Pancreas (tissue), 10 donors: Measurements from ENCODE around the gene CLOCK. TPM values are rescaled to one million over a fixed set of nuclear protein-coding genes. Genes with fewer than 3 reads are reported as not detected.

ENCODE experiments used
- ATAC-seq, 4 donors: fragments of 200-7000 bp; cut with Tn5 transposase; one replicate each; pipeline versions ENCODE4 v1.8.0 to v1.9.1; 2020; ENCODE audit warnings: mild to moderate bottlenecking in 4 of 4, moderate library complexity in 4 of 4
- DNase-seq, 6 donors: peaks; one replicate each; pipeline ENCODE4 v3.0.0-alpha.2; 2020
- FAIRE-seq: peaks from 2 replicates; lab custom pipeline; 2012; peaks lifted over from hg19 to GRCh38; lab: Jason Lieb, UNC
- H3K27ac ChIP-seq, 4 donors: fragments of 200-600 bp; sonication (generic); 1 replicate in 3 of 4; 2 replicates in 1 of 4; pipeline versions ENCODE4 v1.5.0 to v1.8.0; 2020
- H3K27me3 ChIP-seq, 4 donors: fragments of 200-600 bp; one replicate each; pipeline ENCODE4 v1.8.0; 2021
- H3K36me3 ChIP-seq, 3 donors: fragments of 200-600 bp; sonication (generic) in 1 of 3; one replicate each; pipeline versions ENCODE4 v1.5.0 to v1.8.0; 2020 to 2021
- H3K4me1 ChIP-seq, 3 donors: fragments of 200-600 bp; one replicate each; pipeline ENCODE4 v1.8.0; 2021
- H3K4me3 ChIP-seq, 4 donors: fragments of 200-600 bp; sonication (generic) in 2 of 4; one replicate each; pipeline versions ENCODE4 v1.5.0 to v1.8.0; 2020 to 2021
- H3K9me3 ChIP-seq, 4 donors: fragments of 200-600 bp; one replicate each; pipeline ENCODE4 v1.8.0; 2021
- CTCF ChIP-seq, 4 donors: fragments of 200-600 bp; sonication (generic) in 3 of 4; IDR thresholded peaks; one replicate each; pipeline versions ENCODE4 v1.5.0 to v1.8.0; 2021; ENCODE audit warnings: antibody characterized with exemption in 4 of 4
- WGBS, 2 donors: extraction: QIAGEN DNeasy Blood & Tissue Kit; methylation state at CpG; one replicate each; pipeline ENCODE4 v1.1.7; 2013; 5-methylcytosine and 5-hydroxymethylcytosine counted together
- intact Hi-C, 3 donors: fragments of 100-400 bp; cut with DNase I; formaldehyde crosslinking; loops; one replicate each; pipeline versions ENCODE4 v1.11.1 to v1.14.2; 2022
- polyA plus RNA-seq, 2 donors: library from polyadenylated mRNA; stranded (reverse); fragments of 200-250 nt; gene quantifications; one replicate each; pipeline ENCODE4 v1.2.3, GENCODE V29; 2013
- total RNA-seq, 6 donors: library from RNA; stranded (reverse); fragmentation: NEBNext Ultra II Directional in 4 of 6; extraction: Animal tissue kit (Norgen Biotek cat#: 25700) in 4 of 6; gene quantifications; one replicate each; pipeline versions ENCODE4 v1.2.1 to v1.2.4, GENCODE V29; 2021 to 2023
- donor health status: healthy with polysubstance abuse.
- donor health status: DM: no; HTN: no; CAD: no; lungs with moderate emphysema.
- donor health status: DM: no; HTN: no; CAD: no.
- donor health status: control.
- donor health status: control.
- donor health status: Bipolar disorder and iron deficiency.
- donor health status: DM: yes; HTN: yes; CAD: no.
- donor health status: DM: no; HTN: no; CAD: no.
- donor health status: DM: no; HTN: no; CAD: no.
- donor health status: DM: yes; HTN: yes; CAD: no.

CLOCK gene
- total and polyA plus RNA-seq, 8 donors = 2.9 to 14.1 (median 10.8) TPM

- no peak overlapping the region for H3K27ac ChIP-seq
- no peak for TF ChIP-seq CTCF (IDR thresholded peaks at IDR 0.05)
- ATAC-seq (no peak), DNase-seq (no peak), FAIRE-seq (no peak)
- no peaks in the 10 kb centered on the region for H3K9me3 ChIP-seq
- WGBS, 2 donors = 54% methylated on average over 3 of the region's 3 CpGs
- peaks cover 3 to 12% (median 10%) of the 10 kb centered on the region in 3 donors for H3K36me3 ChIP-seq
- no peaks in the 10 kb centered on the region for H3K27me3 ChIP-seq
- H3K4me3 ChIP-seq = no peak overlapping the region
- H3K4me1 ChIP-seq = peaks cover 0 to 4% (median 0%) of the 10 kb centered on the region in 3 donors
- intact Hi-C loops = no loop called here
These were observed 121.9 kb downstream of the CLOCK start for GRCh38 chr4:55424791-55425190.

GRCh38 chr4:55416176-55416575 is 130.5 kb downstream of the CLOCK start:
- peaks cover 11 to 37% (median 14%) of the 10 kb centered on the region in 3 donors for H3K36me3 ChIP-seq
- FAIRE-seq = no peak
- no peaks in the 10 kb centered on the region for H3K27me3 ChIP-seq
- H3K9me3 ChIP-seq = no peaks in the 10 kb centered on the region
- H3K4me3 ChIP-seq = no peak overlapping the region
- ATAC-seq = no peak
- no peak overlapping the region for H3K27ac ChIP-seq
- no peak for TF ChIP-seq CTCF (IDR thresholded peaks at IDR 0.05)
- no peak for DNase-seq
- 57 to 62% methylated on average over 3 of the region's 3 CpGs for WGBS, 2 donors
- H3K4me1 ChIP-seq = peaks cover 0 to 7% (median 2%) of the 10 kb centered on the region in 3 donors
- intact Hi-C loops = no loop called here

GRCh38 chr4:55411621-55412020 is 135.1 kb downstream of the CLOCK start:
- DNase-seq = peak in 1 of 6 donors; percentile 20
- peak; percentile 42 to 63 (median 50) for ATAC-seq
- intact Hi-C loops = no loop called here
- TF ChIP-seq CTCF (IDR thresholded peaks at IDR 0.05) = no peak
- 54 to 56% methylated on average over 6 of the region's 6 CpGs for WGBS, 2 donors
- Histone ChIP-seq H3K27me3 (no peaks in the 10 kb centered on the region), H3K9me3 (no peaks in the 10 kb centered on the region), H3K4me1 (peaks cover 7 to 28% (median 16%) of the 10 kb centered on the region in 3 donors), H3K4me3 (no peak overlapping the region), H3K27ac (no peak overlapping the region), H3K36me3 (peaks cover 0 to 12% (median 0%) of the 10 kb centered on the region in 3 donors)
- no peak for FAIRE-seq

GRCh38 chr4:55410431-55410830 is 136.3 kb downstream of the CLOCK start:
- ATAC-seq (no peak), FAIRE-seq (no peak), DNase-seq (no peak)
- H3K27me3 ChIP-seq = no peaks in the 10 kb centered on the region
- H3K36me3 ChIP-seq = peaks cover 0 to 2% (median 0%) of the 10 kb centered on the region in 3 donors
- no peaks in the 10 kb centered on the region for H3K9me3 ChIP-seq
- 78 to 87% methylated on average over 8 of the region's 8 CpGs for WGBS, 2 donors
- intact Hi-C loops = no loop called here
- TF ChIP-seq CTCF (IDR thresholded peaks at IDR 0.05) = no peak
- H3K4me1 ChIP-seq = peaks cover 7 to 28% (median 16%) of the 10 kb centered on the region in 3 donors
- H3K27ac ChIP-seq = no peak overlapping the region
- no peak overlapping the region for H3K4me3 ChIP-seq

- ATAC-seq (peak; percentile 44 to 68 (median 54)), DNase-seq (no peak), FAIRE-seq (no peak)
- TF ChIP-seq CTCF (IDR thresholded peaks at IDR 0.05) = no peak
- intact Hi-C loops = no loop called here
- Histone ChIP-seq H3K9me3 (no peaks in the 10 kb centered on the region), H3K4me1 (peaks cover 7 to 28% (median 11%) of the 10 kb centered on the region in 3 donors), H3K27me3 (no peaks in the 10 kb centered on the region), H3K36me3 (no peaks in the 10 kb centered on the region), H3K27ac (peak overlapping the region in 2 of 4 donors; percentile 6 to 13), H3K4me3 (no peak overlapping the region)
- WGBS, 2 donors = 39 to 43% methylated on average over 10 of the region's 10 CpGs
These were observed 137.1 kb downstream of the CLOCK start for GRCh38 chr4:55409468-55410171.
